NCI-H345 (cell line): ENCODE data around the gene ATG10.

Source experiments
- DNase-seq: peaks from one replicate; lab custom pipeline; 2025; lab: John Stamatoyannopoulos, UW

Gene ATG10

DNA sequence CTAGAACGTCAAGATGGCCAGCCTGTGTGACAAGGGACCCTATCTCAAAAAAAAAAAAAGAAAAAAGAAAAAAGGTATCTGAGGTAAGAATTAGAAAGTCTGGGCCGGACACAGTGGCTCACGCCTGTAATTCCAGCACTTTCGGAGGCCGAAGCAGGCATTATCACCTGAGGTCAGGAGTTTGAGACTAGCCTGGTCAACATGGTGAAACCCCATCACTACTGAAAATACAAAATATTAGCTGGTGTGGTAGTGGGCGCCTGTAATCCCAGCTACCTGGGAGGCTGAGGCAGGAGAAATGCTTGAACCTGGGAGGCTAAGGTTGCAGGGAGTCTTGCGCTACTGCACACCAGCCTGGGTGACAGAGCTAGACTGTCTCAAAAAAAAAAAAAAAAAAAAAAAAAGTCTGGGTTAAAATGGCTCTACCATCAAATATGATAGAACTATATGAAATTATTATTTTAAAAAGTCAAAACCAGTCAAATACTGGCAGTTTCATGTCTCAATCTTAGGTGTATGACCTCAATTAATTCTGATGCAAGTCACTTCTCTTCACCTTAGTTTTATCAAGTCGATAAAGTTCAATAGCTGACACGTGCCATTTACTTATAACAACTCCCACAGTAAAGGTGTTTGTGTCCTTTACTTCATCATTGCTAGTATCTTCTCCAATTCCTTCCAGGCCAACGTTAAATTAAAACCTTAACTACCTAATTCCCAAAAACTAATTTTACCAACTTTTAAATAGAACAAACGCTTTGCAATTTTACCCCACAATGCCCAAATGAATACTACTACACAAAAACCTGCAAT is 305.2 kb downstream of the ATG10 start:
- no peak for DNase-seq

DNA sequence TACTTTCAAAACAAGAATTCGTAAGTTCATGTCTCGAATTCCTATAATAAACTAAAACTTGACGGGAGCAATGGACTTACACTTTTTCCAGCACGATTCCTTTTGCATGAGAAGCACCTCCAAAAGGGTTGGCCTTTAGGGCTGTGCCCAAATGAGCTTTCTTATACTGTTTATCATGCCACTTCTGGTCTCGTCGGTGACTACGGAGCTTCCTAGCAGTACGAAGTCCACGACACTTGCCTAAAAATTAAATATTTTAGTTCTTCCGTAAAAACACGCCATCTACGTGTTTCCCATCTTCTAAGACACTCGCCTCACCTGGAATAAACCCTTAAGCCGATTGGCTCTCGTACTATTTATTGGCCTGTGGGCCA is 305.8 kb downstream of the ATG10 start:
- no peak for DNase-seq

DNA sequence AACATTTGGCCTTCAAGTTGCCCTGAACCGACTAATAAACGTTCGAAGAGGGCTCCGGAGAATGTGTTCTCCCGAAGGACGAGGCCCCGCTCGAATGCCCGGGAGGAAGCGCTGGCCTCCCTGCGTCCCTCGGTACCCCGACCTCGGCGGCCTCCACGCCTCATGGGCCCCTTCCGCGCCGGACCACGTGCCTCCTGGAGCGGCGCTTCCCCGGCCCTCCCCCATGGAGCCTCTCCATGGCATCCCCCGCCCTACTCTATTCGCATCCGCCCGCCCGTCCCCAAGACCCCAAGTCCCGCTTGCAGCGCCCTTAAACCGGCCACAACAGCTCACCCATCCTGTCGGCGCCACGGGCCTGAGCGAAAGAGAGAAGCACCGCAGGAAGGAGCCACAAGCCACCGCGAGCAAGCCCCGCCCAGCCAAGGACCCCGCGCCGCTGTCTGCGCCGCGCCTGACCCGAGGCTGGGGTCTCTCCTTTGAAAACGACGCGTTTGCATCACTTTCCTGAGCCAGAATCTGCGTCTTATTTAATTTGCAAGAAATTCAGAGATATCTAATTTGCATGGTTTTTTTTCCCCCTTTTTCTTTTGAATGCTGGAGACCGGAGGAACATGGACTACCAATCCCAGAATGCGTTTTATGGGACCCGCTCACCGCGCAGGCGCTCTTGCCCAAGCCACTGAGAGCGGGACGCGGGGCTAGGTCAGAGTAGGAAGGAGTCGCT is 306.3 kb downstream of the ATG10 start, which contains the start of gene RPS23:
TSS of gene RPS23 (minus strand) at position 368 of the 724 bp plus-strand sequence. CDS start at position 337, 31 bp downstream.
- DNase-seq, result peak; percentile 90

GRCh38 chr5:82278711-82279370 is 307.0 kb downstream of the ATG10 start:
- no peak for DNase-seq

- DNase-seq, result no peak
Observed at GRCh38 chr5:82283893-82284292, 312.1 kb downstream of the ATG10 start.

GRCh38 chr5:82285206-82285605 is 313.4 kb downstream of the ATG10 start:
- no peak for DNase-seq

GRCh38 chr5:82287625-82288024 is 315.8 kb downstream of the ATG10 start:
- DNase-seq, result no peak

DNA sequence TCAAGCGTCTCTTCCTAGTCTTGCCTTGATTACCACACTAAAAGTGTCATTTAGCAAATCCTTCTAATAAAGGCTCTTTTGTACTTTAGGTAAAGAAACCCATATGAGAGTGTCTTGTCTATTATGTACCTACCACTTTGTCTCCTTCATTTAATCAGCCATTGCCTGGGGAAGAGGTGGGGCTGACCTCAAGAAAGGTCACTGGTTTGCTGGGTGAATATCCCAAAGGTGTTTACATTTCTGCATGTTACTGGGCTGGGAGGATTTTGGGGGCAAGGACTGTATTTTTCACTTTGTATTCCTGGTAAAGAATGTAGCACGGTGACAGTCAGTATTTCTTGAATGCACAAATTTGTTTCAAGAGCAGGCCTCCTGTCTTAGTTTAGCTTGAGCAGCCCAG is 318.2 kb downstream of the ATG10 start:
- DNase-seq, result no peak

GRCh38 chr5:82290908-82291307 is 319.1 kb downstream of the ATG10 start:
- peak; percentile 12 for DNase-seq

DNA sequence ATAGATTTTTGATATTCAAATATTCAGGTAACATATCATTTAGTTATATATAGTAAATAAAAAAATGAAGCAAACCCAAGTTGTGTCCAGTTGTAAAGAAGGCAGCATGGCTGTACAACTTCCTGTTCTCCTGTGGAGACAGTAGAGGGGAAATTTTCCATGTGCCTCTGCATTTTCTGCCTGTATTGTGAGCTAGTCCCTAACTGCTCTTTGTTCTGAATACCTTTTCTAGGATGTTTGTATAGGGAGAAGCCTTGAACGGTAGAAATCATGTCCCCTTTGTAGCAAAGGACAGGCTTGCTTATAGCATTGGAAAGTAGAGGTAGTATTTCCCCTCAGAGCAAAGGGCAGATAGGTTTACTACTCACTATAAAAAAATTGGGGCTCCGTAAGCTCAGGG is 319.6 kb downstream of the ATG10 start:
- DNase-seq, result no peak

DNA sequence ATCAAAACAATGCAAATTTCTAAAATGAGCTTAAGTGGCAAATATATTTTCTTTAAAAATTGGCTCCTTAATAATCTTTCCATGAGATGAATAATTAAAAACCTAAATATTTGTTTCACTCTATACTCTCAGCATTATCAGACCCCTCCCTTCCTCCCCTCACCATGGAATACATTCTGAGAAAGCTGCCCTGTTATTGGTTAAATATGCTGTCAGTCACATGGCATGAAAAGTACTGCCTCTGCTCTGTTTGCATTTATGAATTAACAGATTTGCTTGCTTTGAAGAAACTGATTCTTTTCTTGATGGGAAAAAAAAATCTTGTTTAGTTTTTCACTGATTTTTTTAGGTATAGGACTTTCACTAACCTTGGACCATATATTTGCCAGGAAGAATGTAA is 323.3 kb downstream of the ATG10 start:
- DNase-seq, result no peak

- no peak for DNase-seq
Observed at GRCh38 chr5:82295959-82296531, 324.2 kb downstream of the ATG10 start.

GRCh38 chr5:82296929-82297328 is 325.1 kb downstream of the ATG10 start:
- DNase-seq, result no peak

DNA sequence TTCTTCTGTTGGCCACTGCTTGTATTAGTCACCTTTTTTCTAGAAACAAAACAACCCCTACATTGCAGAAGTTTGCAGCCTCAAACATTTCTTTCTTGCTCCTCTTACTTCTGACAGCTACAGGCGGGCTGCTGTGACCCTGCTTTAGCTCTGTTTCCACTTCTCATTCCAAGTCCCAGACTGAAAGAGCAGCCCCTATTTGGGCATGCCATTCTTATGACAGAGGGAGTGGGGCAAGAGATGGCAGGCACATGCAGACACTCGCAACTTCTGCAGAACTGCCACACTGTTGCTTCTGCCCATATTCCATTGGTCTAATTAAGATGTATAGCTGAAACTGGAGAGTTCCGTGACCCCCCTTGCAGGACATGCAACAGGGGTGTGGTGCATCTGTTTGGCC is 325.9 kb downstream of the ATG10 start:
- DNase-seq, result no peak

- no peak for DNase-seq
Observed at GRCh38 chr5:82298668-82299067, 326.8 kb downstream of the ATG10 start.

- no peak for DNase-seq
Observed at GRCh38 chr5:82301190-82301589, 329.4 kb downstream of the ATG10 start.
